ENCODE results near the gene USP6NL. TPM values are rescaled to one million over a fixed set of nuclear protein-coding genes. Genes with fewer than 3 reads are reported as not detected.

The USP6NL gene
- total RNA-seq, 2 donors from 2014 or later, result 13.5 to 19.3 TPM

- H3K36me3 ChIP-seq, result no peaks in the 10 kb centered on the region
- H3K9me3 ChIP-seq, result no peaks in the 10 kb centered on the region
- H3K4me1 ChIP-seq, result no peaks in the 10 kb centered on the region
- H3K27me3 ChIP-seq, result no peaks in the 10 kb centered on the region
- H3K4me3 ChIP-seq, result no peak overlapping the region
- no peak overlapping the region for H3K9ac ChIP-seq (ENCODE audit: low read depth in 2 of 2, low read length in 2 of 2)
- no peak for DNase-seq
- intact Hi-C loops (cut with DNase I), result no loop called here
- no peak for TF ChIP-seq CTCF (IDR thresholded peaks at IDR 0.05)
- H3K27ac ChIP-seq, result no peak overlapping the region
Measured at GRCh38 chr10:11451640-11452260, 159.7 kb downstream of the USP6NL start.

GRCh38 chr10:11450427-11450826, 161.0 kb downstream of the USP6NL start:
- Histone ChIP-seq H3K9ac (ENCODE audit: low read depth in 2 of 2, low read length in 2 of 2) (no peak overlapping the region), H3K9me3 (no peaks in the 10 kb centered on the region), H3K27me3 (no peaks in the 10 kb centered on the region), H3K4me3 (no peak overlapping the region), H3K36me3 (no peaks in the 10 kb centered on the region), H3K4me1 (no peaks in the 10 kb centered on the region), H3K27ac (no peak overlapping the region)
- intact Hi-C loops (cut with DNase I), result no loop called here
- no peak for DNase-seq
- no peak for TF ChIP-seq CTCF (IDR thresholded peaks at IDR 0.05)

GRCh38 chr10:11449761-11450160, 161.7 kb downstream of the USP6NL start:
- Histone ChIP-seq H3K9ac (ENCODE audit: low read depth in 2 of 2, low read length in 2 of 2) (no peak overlapping the region), H3K36me3 (no peaks in the 10 kb centered on the region), H3K27ac (no peak overlapping the region), H3K9me3 (no peaks in the 10 kb centered on the region), H3K4me3 (no peak overlapping the region), H3K4me1 (no peaks in the 10 kb centered on the region), H3K27me3 (no peaks in the 10 kb centered on the region)
- intact Hi-C loops (cut with DNase I), result no loop called here
- no peak for TF ChIP-seq CTCF (IDR thresholded peaks at IDR 0.05)
- no peak for DNase-seq

GRCh38 chr10:11448545-11449244, 162.8 kb downstream of the USP6NL start:
- no peak for DNase-seq
- H3K36me3 ChIP-seq, result no peaks in the 10 kb centered on the region
- H3K27ac ChIP-seq, result no peak overlapping the region
- no peaks in the 10 kb centered on the region for H3K4me1 ChIP-seq
- no peaks in the 10 kb centered on the region for H3K27me3 ChIP-seq
- TF ChIP-seq CTCF (IDR thresholded peaks at IDR 0.05), result no peak
- no peak overlapping the region for H3K9ac ChIP-seq (ENCODE audit: low read depth in 2 of 2, low read length in 2 of 2)
- intact Hi-C loops (cut with DNase I), result no loop called here
- no peak overlapping the region for H3K4me3 ChIP-seq
- H3K9me3 ChIP-seq, result no peaks in the 10 kb centered on the region

- no peak for DNase-seq
- H3K4me3 ChIP-seq, result no peak overlapping the region
- H3K27ac ChIP-seq, result no peak overlapping the region
- no peak overlapping the region for H3K9ac ChIP-seq (ENCODE audit: low read depth in 2 of 2, low read length in 2 of 2)
- H3K36me3 ChIP-seq, result no peaks in the 10 kb centered on the region
- H3K4me1 ChIP-seq, result no peaks in the 10 kb centered on the region
- intact Hi-C loops (cut with DNase I), result no loop called here
- no peaks in the 10 kb centered on the region for H3K9me3 ChIP-seq
- no peak for TF ChIP-seq CTCF (IDR thresholded peaks at IDR 0.05)
- no peaks in the 10 kb centered on the region for H3K27me3 ChIP-seq
Measured at GRCh38 chr10:11448190-11448544, 163.3 kb downstream of the USP6NL start.

All from colonic mucosa (tissue), 4 donors.